ENCODE measurements around the gene NDUFA6. TPM values are rescaled to one million over a fixed set of nuclear protein-coding genes. Genes with fewer than 3 reads are reported as not detected.

NDUFA6 gene
- total and polyA plus RNA-seq, 2 of the 13 experiments (the other 11 are each of a cell fraction or from before 2014, with no cell fraction given): 68.5 to 87.8 TPM

GRCh38 chr22:42114721-42115120 is 24.1 kb upstream of the NDUFA6 start:
- peak; percentile 54 for DNase-seq (ENCODE audit: low spot score)

More at GRCh38 chr22:42114721-42115120, 24.1 kb upstream of the NDUFA6 start:
- ATAC-seq (peak; percentile 70), FAIRE-seq (no peak)
- Histone ChIP-seq H3K4me3 (replicated peaks in 1 of 3; ENCODE audit: insufficient read depth in 1 of 3, low read depth in 2 of 3, low read length in 3 of 3) (no peak overlapping the region), H3K4me2 (ENCODE audit: low read depth, low read length) (no peak overlapping the region), H3K27me3 (ENCODE audit: control insufficient read depth in 1 of 2, insufficient read depth in 2 of 2, low read length in 2 of 2) (no peaks in the 10 kb centered on the region), H4K20me1 (ENCODE audit: insufficient read depth, low read length) (no peaks in the 10 kb centered on the region), H3K79me2 (ENCODE audit: insufficient read depth, low read length) (no peaks in the 10 kb centered on the region), H2AFZ (ENCODE audit: low read length) (no peak overlapping the region), H3K4me1 (ENCODE audit: insufficient read depth, low read length) (peaks cover 10% of the 10 kb centered on the region), H3K36me3 (replicated peaks in 1 of 2; ENCODE audit: control insufficient read depth in 1 of 2, insufficient read depth in 2 of 2, low read length in 2 of 2) (no peaks in the 10 kb centered on the region), H3K9me3 (ENCODE audit: low read length) (peaks cover 10% of the 10 kb centered on the region; the same call in 1 of the 2 replicates), H3K9ac (ENCODE audit: insufficient read depth, low read depth, low read length) (no peak overlapping the region), H3K27ac (ENCODE audit: extremely low read length, insufficient read depth, low read length) (no peak overlapping the region)
- POLR2A ChIA-PET: no interaction called here
- intact Hi-C loops (cut with micrococcal nuclease; ENCODE audit: unreplicated experiment) (loop anchor here (1.0 to 10.0 kb wide), 3 partner anchors 148 to 420 kb away; partner anchors contain the start of genes MEI1 and SMIM45), in situ Hi-C loops (cut with HindIII; ENCODE audit: extremely low pct_ligation_motif_present, low pct_unique_long_range_greater_than_20kb) (loop anchor here (5.0 kb wide), 1 partner anchor 147 kb away; the partner anchor contains the start of gene SEPTIN3)
- 45% methylated on average over 7 of the region's 7 CpGs for WGBS (ENCODE audit: low lambda C conversion rate)
- BruUV-seq (replicated peaks): no TSS peak
- TF ChIP-seq CTCF (CRISPR knock-in tag; IDR thresholded peaks at IDR 0.05) (peak; percentile 62), RAD21 (CRISPR knock-in tag; IDR thresholded peaks at IDR 0.05) (peak; percentile 56), STAG1 (CRISPR knock-in tag; IDR thresholded peaks at IDR 0.05) (peak; percentile 73), BCL6 (CRISPR knock-in tag; IDR thresholded peaks at IDR 0.05) (no peak), SMC3 (IDR thresholded peaks at IDR 0.05; ENCODE audit: low read length) (peak; percentile 64; the same call in 1 of the 2 replicates)
- CTCF ChIA-PET (ENCODE audit: low intra/inter-chr PET ratio, low total read pairs): interaction anchor here (0.8 to 3.9 kb wide), 6 partner anchors 20 to 323 kb away, joined by 3 to 35 read pairs (median 8); partner anchors contain the start of gene NDUFA6

Measured in HepG2 (cell line).